Keratinocyte (primary cell): ENCODE measurements around the gene TMEM218. TPM values are rescaled to one million over a fixed set of nuclear protein-coding genes. Genes with fewer than 3 reads are reported as not detected.

Source experiments
- DNase-seq: peaks from one replicate; pipeline ENCODE4 v3.0.0-alpha.2; 2011; ENCODE audit warnings: low read depth, missing footprints, low spot score
- FAIRE-seq: peaks from 2 replicates; lab custom pipeline; 2011; peaks lifted over from hg19 to GRCh38; lab: Jason Lieb, UNC
- H2AFZ ChIP-seq: 2 replicates; pipeline ENCODE4 v1.6.0; 2012; ENCODE audit warnings: low read length, control low read depth, inconsistent platforms; ENCODE audit not compliant: control insufficient read depth
- H3K27ac ChIP-seq: 2 replicates; pipeline ENCODE4 v1.5.1; 2011; ENCODE audit warnings: low read length; ENCODE audit not compliant: control insufficient read depth, insufficient read depth
- H3K27me3 ChIP-seq: 3 replicates; pipeline ENCODE4 v1.6.0; 2011; ENCODE audit warnings: low read length; ENCODE audit not compliant: control insufficient read depth, insufficient read depth; ENCODE audit errors: extremely low read depth
- H3K36me3 ChIP-seq, 2 experiments: 2 replicates in 1 of 2; 3 replicates in 1 of 2; pipeline ENCODE4 v1.5.1; 2011; ENCODE audit warnings: low read length in 2 of 2, mild to moderate bottlenecking in 1 of 2; ENCODE audit not compliant: control insufficient read depth in 2 of 2, insufficient read depth in 2 of 2; ENCODE audit errors: extremely low read depth in 1 of 2
- H3K4me1 ChIP-seq: 3 replicates; pipeline ENCODE4 v1.5.1; 2011; ENCODE audit warnings: low read length; ENCODE audit not compliant: control insufficient read depth, insufficient read depth; ENCODE audit errors: extremely low read depth
- H3K4me2 ChIP-seq: 3 replicates; pipeline ENCODE4 v1.6.0; 2011; ENCODE audit warnings: low read depth, low read length; ENCODE audit not compliant: control insufficient read depth, insufficient read depth; ENCODE audit errors: extremely low read depth
- H3K4me3 ChIP-seq, 3 experiments: fragments of 200-600 bp in 1 of 3; sonication (generic) in 1 of 3; 2 replicates in 2 of 3; 3 replicates in 1 of 3; pipeline ENCODE4 v1.5.1; 2011 to 2016; ENCODE audit warnings: low read length in 3 of 3, mild to moderate bottlenecking in 3 of 3, control low read depth in 2 of 3, inconsistent platforms in 1 of 3, low read depth in 1 of 3, mixed read lengths in 1 of 3, mixed run types in 1 of 3, moderate library complexity in 1 of 3; ENCODE audit not compliant: control insufficient read depth in 2 of 3, insufficient read depth in 2 of 3; ENCODE audit errors: extremely low read depth in 1 of 3
- H3K79me2 ChIP-seq: 2 replicates; pipeline ENCODE4 v1.6.0; 2012; ENCODE audit warnings: low read length; ENCODE audit not compliant: control insufficient read depth, insufficient read depth
- H3K9ac ChIP-seq: 3 replicates; pipeline ENCODE4 v1.6.0; 2011; ENCODE audit warnings: low read length; ENCODE audit not compliant: control insufficient read depth, insufficient read depth; ENCODE audit errors: extremely low read depth
- H3K9me1 ChIP-seq: 3 replicates; pipeline ENCODE4 v1.6.0; 2011; ENCODE audit warnings: low read length; ENCODE audit not compliant: control insufficient read depth, insufficient read depth; ENCODE audit errors: extremely low read depth
- H3K9me3 ChIP-seq: 2 replicates; pipeline ENCODE4 v1.5.1; 2012; ENCODE audit warnings: low read depth, low read length; ENCODE audit not compliant: control insufficient read depth
- H4K20me1 ChIP-seq: 3 replicates; pipeline ENCODE4 v1.6.0; 2011; ENCODE audit warnings: low read length; ENCODE audit not compliant: control insufficient read depth, insufficient read depth; ENCODE audit errors: extremely low read depth
- EZH2 ChIP-seq: IDR thresholded peaks from one replicate; pipeline ENCODE4 v1.6.1; 2012; ENCODE audit warnings: inconsistent platforms, mild to moderate bottlenecking, low read length, moderate library complexity
- dilution Hi-C: fragments of 300-500 bp; cut with MboI; formaldehyde crosslinking; loops from one replicate; pipeline ENCODE4 v1.7.0; 2020; ENCODE audit warnings: low sequenced_read_pairs; ENCODE audit not compliant: extremely low pct_ligation_motif_present
- polyA plus RNA-seq, 5 experiments: library from polyadenylated mRNA; depleted of rRNA in 3 of 5; stranded (reverse) in 3 of 5; stranded (forward) in 1 of 5; unstranded in 1 of 5; fragments of >200 nt; gene quantifications; 1 replicate in 1 of 5; 2 replicates in 3 of 5; 3 replicates in 1 of 5; pipeline versions ENCODE4 v1.2.1 to v1.2.3, GENCODE V29; 2011 to 2012; ENCODE audit warnings: missing spikeins in 2 of 5, low read depth in 1 of 5, low replicate concordance in 1 of 5
- TF ChIP-seq, protein P1 (sequence below), 3 experiments: IDR thresholded peaks in 1 of 3; conservative IDR thresholded peaks in 1 of 3; optimal IDR thresholded peaks in 1 of 3; 2 replicates in 2 of 3; 3 replicates in 1 of 3; pipeline versions ENCODE3 to v1.5.1; 2011; ENCODE audit warnings: low read length in 3 of 3, mild to moderate bottlenecking in 3 of 3, moderate library complexity in 2 of 3, control low read depth in 1 of 3, inconsistent platforms in 1 of 3; ENCODE audit not compliant: insufficient read depth in 2 of 3; ENCODE audit errors: extremely low read depth in 1 of 3

The TMEM218 gene
- polyA plus RNA-seq, 1 donor (not counting 4 experiments of a cell fraction or from before 2014, with no cell fraction given) = 34.2 TPM

- Histone ChIP-seq H3K36me3 (no peaks in the 10 kb centered on the region), H3K4me1 (peaks cover 6% of the 10 kb centered on the region), H3K4me2 (no peak overlapping the region), H3K79me2 (peaks cover 13% of the 10 kb centered on the region), H3K9me3 (no peaks in the 10 kb centered on the region), H3K27me3 (no peaks in the 10 kb centered on the region), H3K4me3 (no peak overlapping the region), H4K20me1 (no peaks in the 10 kb centered on the region), H3K27ac (no peak overlapping the region), H2AFZ (no peak overlapping the region), H3K9ac (no peak overlapping the region), H3K9me1 (no peaks in the 10 kb centered on the region)
- TF ChIP-seq, protein P1, sequence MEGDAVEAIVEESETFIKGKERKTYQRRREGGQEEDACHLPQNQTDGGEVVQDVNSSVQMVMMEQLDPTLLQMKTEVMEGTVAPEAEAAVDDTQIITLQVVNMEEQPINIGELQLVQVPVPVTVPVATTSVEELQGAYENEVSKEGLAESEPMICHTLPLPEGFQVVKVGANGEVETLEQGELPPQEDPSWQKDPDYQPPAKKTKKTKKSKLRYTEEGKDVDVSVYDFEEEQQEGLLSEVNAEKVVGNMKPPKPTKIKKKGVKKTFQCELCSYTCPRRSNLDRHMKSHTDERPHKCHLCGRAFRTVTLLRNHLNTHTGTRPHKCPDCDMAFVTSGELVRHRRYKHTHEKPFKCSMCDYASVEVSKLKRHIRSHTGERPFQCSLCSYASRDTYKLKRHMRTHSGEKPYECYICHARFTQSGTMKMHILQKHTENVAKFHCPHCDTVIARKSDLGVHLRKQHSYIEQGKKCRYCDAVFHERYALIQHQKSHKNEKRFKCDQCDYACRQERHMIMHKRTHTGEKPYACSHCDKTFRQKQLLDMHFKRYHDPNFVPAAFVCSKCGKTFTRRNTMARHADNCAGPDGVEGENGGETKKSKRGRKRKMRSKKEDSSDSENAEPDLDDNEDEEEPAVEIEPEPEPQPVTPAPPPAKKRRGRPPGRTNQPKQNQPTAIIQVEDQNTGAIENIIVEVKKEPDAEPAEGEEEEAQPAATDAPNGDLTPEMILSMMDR (optimal IDR thresholded peaks at IDR 0.05 in 1 of 3, IDR thresholded peaks at IDR 0.05 in 1 of 3, conservative IDR thresholded peaks at IDR 0.05 in 1 of 3; ENCODE audit: extremely low read depth in 1 of 3, insufficient read depth in 2 of 3, low read length in 3 of 3) = no peak
- TF ChIP-seq EZH2 = no peak
- DNase-seq (no peak), FAIRE-seq (no peak)
- dilution Hi-C loops = no loop called here
Measured at GRCh38 chr11:125105926-125106325, 5.5 kb downstream of the TMEM218 start.

GRCh38 chr11:125102510-125102909 lies 8.9 kb downstream of the TMEM218 start:
- peaks cover 1% of the 10 kb centered on the region for H3K79me2 ChIP-seq
- H3K9me3 ChIP-seq = no peaks in the 10 kb centered on the region
- H3K9ac ChIP-seq = no peak overlapping the region
- FAIRE-seq (no peak), DNase-seq (no peak)
- H2AFZ ChIP-seq = no peak overlapping the region
- H4K20me1 ChIP-seq = no peaks in the 10 kb centered on the region
- peaks cover 0 to 3% of the 10 kb centered on the region in 2 experiments for H3K36me3 ChIP-seq
- no peak overlapping the region for H3K4me2 ChIP-seq
- H3K4me1 ChIP-seq = no peaks in the 10 kb centered on the region
- H3K27me3 ChIP-seq = no peaks in the 10 kb centered on the region
- TF ChIP-seq EZH2 = no peak
- TF ChIP-seq, protein P1 (optimal IDR thresholded peaks at IDR 0.05 in 1 of 3, IDR thresholded peaks at IDR 0.05 in 1 of 3, conservative IDR thresholded peaks at IDR 0.05 in 1 of 3; ENCODE audit: extremely low read depth in 1 of 3, insufficient read depth in 2 of 3, low read length in 3 of 3) = no peak
- H3K27ac ChIP-seq = no peak overlapping the region
- H3K4me3 ChIP-seq = no peak overlapping the region
- dilution Hi-C loops = no loop called here
- H3K9me1 ChIP-seq = no peaks in the 10 kb centered on the region
